SK-N-SH treated with all-trans-retinoic acid at 6 μM for 48 hours (cell line): ENCODE data around the gene KRTAP19-5.

Experiments used
- ATAC-seq: fragments of 200-7000 bp; cut with Tn5 transposase; 3 replicates; pipeline ENCODE4 v1.9.1; 2020; ENCODE audit warnings: mild to moderate bottlenecking, moderate library complexity
- ARNTL ChIP-seq: fragments of 450-650 bp; formaldehyde crosslinking; IDR thresholded peaks from 2 replicates; pipeline ENCODE4 v1.5.0; 2020; ENCODE audit warnings: low read depth, mild to moderate bottlenecking, moderate library complexity, borderline replicate concordance
- BACH2 ChIP-seq: fragments of 250-450 bp; sonication (Bioruptor Pico); IDR thresholded peaks from 2 replicates; pipeline ENCODE4 v1.9.0; 2021; ENCODE audit warnings: mild to moderate bottlenecking, borderline replicate concordance
- CSDC2 ChIP-seq: fragments of 250-450 bp; sonication (Bioruptor Pico); IDR thresholded peaks from 2 replicates; pipeline ENCODE4 v1.5.0; 2020; ENCODE audit warnings: mild to moderate bottlenecking, moderate library complexity
- CSRNP3 ChIP-seq: fragments of 250-450 bp; sonication (Bioruptor Pico); IDR thresholded peaks from 2 replicates; pipeline ENCODE4 v1.5.1; 2021; ENCODE audit warnings: mild to moderate bottlenecking, moderate library complexity
- ESRRG ChIP-seq: fragments of 250-450 bp; sonication (Bioruptor Pico); IDR thresholded peaks from 2 replicates; pipeline ENCODE4 v1.6.1; 2021; ENCODE audit warnings: mild to moderate bottlenecking
- GLIS3 ChIP-seq: fragments of 250-450 bp; sonication (Bioruptor Pico); IDR thresholded peaks from 2 replicates; pipeline ENCODE4 v1.5.0; 2020; ENCODE audit warnings: mild to moderate bottlenecking, moderate library complexity
- ISL1 ChIP-seq: fragments of 250-450 bp; sonication (Bioruptor Pico); IDR thresholded peaks from 2 replicates; pipeline ENCODE4 v2.1.2; 2022; ENCODE audit warnings: mild to moderate bottlenecking, moderate library complexity
- OSR1 ChIP-seq: fragments of 250-450 bp; sonication (Bioruptor Pico); IDR thresholded peaks from 2 replicates; pipeline ENCODE4 v1.8.0; 2022; ENCODE audit warnings: moderate library complexity, mild to moderate bottlenecking, inconsistent platforms
- PATZ1 ChIP-seq: fragments of 250-450 bp; sonication (Bioruptor Pico); IDR thresholded peaks from 2 replicates; pipeline ENCODE4 v1.8.0; 2020; ENCODE audit warnings: mild to moderate bottlenecking, moderate library complexity, borderline replicate concordance
- POU6F1 ChIP-seq: fragments of 250-450 bp; sonication (Bioruptor Pico); IDR thresholded peaks from 2 replicates; pipeline ENCODE4 v1.8.0; 2021; ENCODE audit warnings: low read depth, mild to moderate bottlenecking, moderate library complexity, borderline replicate concordance
- PPARA ChIP-seq: fragments of 250-450 bp; sonication (Bioruptor Pico); IDR thresholded peaks from 2 replicates; pipeline ENCODE4 v1.5.0; 2020; ENCODE audit warnings: mild to moderate bottlenecking, borderline replicate concordance
- SNAI2 ChIP-seq: fragments of 250-450 bp; sonication (Bioruptor Pico); IDR thresholded peaks from 2 replicates; pipeline ENCODE4 v1.5.0; 2020; ENCODE audit warnings: mild to moderate bottlenecking, moderate library complexity
- TOX ChIP-seq: fragments of 250-450 bp; sonication (Bioruptor Pico); IDR thresholded peaks from 2 replicates; pipeline ENCODE4 v1.8.0; 2021; ENCODE audit warnings: mild to moderate bottlenecking, moderate library complexity, borderline replicate concordance
- TSHZ2 ChIP-seq: fragments of 250-450 bp; sonication (Bioruptor Pico); IDR thresholded peaks from 2 replicates; pipeline ENCODE4 v1.5.0; 2020; ENCODE audit warnings: mild to moderate bottlenecking, moderate library complexity
- ZC3H10 ChIP-seq: fragments of 250-450 bp; sonication (Bioruptor Pico); IDR thresholded peaks from 2 replicates; pipeline ENCODE4 v1.5.1; 2021; ENCODE audit warnings: mild to moderate bottlenecking, moderate library complexity
- ZFP3 ChIP-seq: fragments of 250-450 bp; sonication (Bioruptor Pico); IDR thresholded peaks from 2 replicates; pipeline ENCODE4 v1.5.0; 2020; ENCODE audit warnings: mild to moderate bottlenecking, moderate library complexity
- ZFP30 ChIP-seq: fragments of 450-650 bp; formaldehyde crosslinking; IDR thresholded peaks from 2 replicates; pipeline ENCODE4 v1.5.0; 2022; ENCODE audit warnings: mild to moderate bottlenecking, moderate library complexity
- ZNF565 ChIP-seq: fragments of 450-650 bp; formaldehyde crosslinking; conservative IDR thresholded peaks from 2 replicates; pipeline ENCODE4 v1.5.0; 2020; ENCODE audit warnings: low read depth, mild to moderate bottlenecking, moderate library complexity
- ZNF70 ChIP-seq: fragments of 450-650 bp; formaldehyde crosslinking; IDR thresholded peaks from 2 replicates; pipeline ENCODE4 v1.5.0; 2020; ENCODE audit warnings: mild to moderate bottlenecking, moderate library complexity
- ZNF8 ChIP-seq: fragments of 450-650 bp; formaldehyde crosslinking; IDR thresholded peaks from 2 replicates; pipeline ENCODE4 v1.5.0; 2020; ENCODE audit warnings: mild to moderate bottlenecking, moderate library complexity

Gene KRTAP19-5

GRCh38 chr21:30482130-30482529 lies 19.8 kb downstream of the KRTAP19-5 start:
- ATAC-seq, result no peak
- TF ChIP-seq ISL1 (CRISPR knock-in tag) (no peak), BACH2 (CRISPR knock-in tag) (no peak), POU6F1 (CRISPR knock-in tag) (no peak), CSDC2 (CRISPR knock-in tag) (no peak), TOX (CRISPR knock-in tag) (no peak), ZFP30 (no peak), TSHZ2 (CRISPR knock-in tag) (no peak), ZNF565 (CRISPR knock-in tag) (no peak), ZFP3 (no peak), ZNF8 (CRISPR knock-in tag) (no peak), SNAI2 (CRISPR knock-in tag) (no peak)

- ATAC-seq, result no peak
- no peak for TF ChIP-seq ESRRG (CRISPR knock-in tag)
- no peak for TF ChIP-seq ISL1 (CRISPR knock-in tag)
- TF ChIP-seq ZFP3, result no peak
- no peak for TF ChIP-seq TSHZ2 (CRISPR knock-in tag)
- no peak for TF ChIP-seq CSRNP3 (CRISPR knock-in tag)
- no peak for TF ChIP-seq PPARA
- TF ChIP-seq ZNF565 (CRISPR knock-in tag), result no peak
- no peak for TF ChIP-seq ZNF70 (CRISPR knock-in tag)
- no peak for TF ChIP-seq BACH2 (CRISPR knock-in tag)
- no peak for TF ChIP-seq TOX (CRISPR knock-in tag)
- no peak for TF ChIP-seq GLIS3
- no peak for TF ChIP-seq ZFP30
- TF ChIP-seq PATZ1 (CRISPR knock-in tag), result no peak
- no peak for TF ChIP-seq ARNTL (CRISPR knock-in tag)
Measured at GRCh38 chr21:30480145-30480544, 21.8 kb downstream of the KRTAP19-5 start, which contains the start of gene KRTAP19-1. Gene KRTAP19-1 (minus strand): TSS chr21:30480367. CDS start chr21:30480317, 50 bp downstream.

GRCh38 chr21:30479259-30479658 lies 22.7 kb downstream of the KRTAP19-5 start:
- no peak for ATAC-seq
- TF ChIP-seq CSDC2 (CRISPR knock-in tag) (no peak), ZFP3 (no peak), OSR1 (CRISPR knock-in tag) (no peak), ZNF70 (CRISPR knock-in tag) (no peak), ZC3H10 (no peak), ZNF8 (CRISPR knock-in tag) (no peak), PPARA (no peak), POU6F1 (CRISPR knock-in tag) (no peak), ARNTL (CRISPR knock-in tag) (no peak), BACH2 (CRISPR knock-in tag) (no peak), GLIS3 (no peak), ESRRG (CRISPR knock-in tag) (no peak), PATZ1 (CRISPR knock-in tag) (no peak)
